GM23338 (cell line): ENCODE data around the gene ABCD3. TPM values are rescaled to one million over a fixed set of nuclear protein-coding genes. Genes with fewer than 3 reads are reported as not detected.

Experiments
- ATAC-seq: fragments of 200-7000 bp; cut with Tn5 transposase; 3 replicates; pipeline ENCODE4 v1.9.1; 2020
- DNase-seq: peaks from one replicate; pipeline ENCODE4 v3.0.0-alpha.2; 2015; ENCODE audit warnings: low spot score
- H2AFZ ChIP-seq: fragments of 200-600 bp; sonication (generic); 2 replicates; pipeline ENCODE4 v1.8.0; 2016; ENCODE audit warnings: antibody characterized with exemption, mild to moderate bottlenecking, moderate library complexity
- H3F3A ChIP-seq: fragments of 200-600 bp; sonication (generic); replicated peaks from 2 replicates; pipeline ENCODE4 v1.8.0; 2017; ENCODE audit warnings: antibody characterized with exemption, mixed run types, low read depth
- H3K27ac ChIP-seq: fragments of 200-600 bp; sonication (generic); 2 replicates; pipeline ENCODE4 v1.6.1; 2016; ENCODE audit warnings: low read depth
- H3K27me3 ChIP-seq: fragments of 200-600 bp; sonication (generic); 2 replicates; pipeline ENCODE4 v1.8.0; 2016; ENCODE audit warnings: mild to moderate bottlenecking, mixed run types, moderate library complexity; ENCODE audit not compliant: insufficient read depth
- H3K36me3 ChIP-seq: fragments of 200-600 bp; sonication (generic); 2 replicates; pipeline ENCODE4 v1.8.0; 2016; ENCODE audit warnings: mild to moderate bottlenecking; ENCODE audit not compliant: insufficient read depth
- H3K4me1 ChIP-seq: fragments of 200-600 bp; sonication (generic); 2 replicates; pipeline ENCODE4 v1.8.0; 2016; ENCODE audit warnings: mild to moderate bottlenecking, moderate library complexity; ENCODE audit not compliant: insufficient read depth
- H3K4me2 ChIP-seq: fragments of 200-600 bp; sonication (generic); 2 replicates; pipeline ENCODE4 v1.7.1; 2017; ENCODE audit warnings: mixed run types
- H3K4me3 ChIP-seq: fragments of 200-600 bp; sonication (generic); 2 replicates; pipeline ENCODE4 v1.6.1; 2016; ENCODE audit warnings: mixed run types
- H3K79me2 ChIP-seq: fragments of 200-600 bp; sonication (generic); replicated peaks from 2 replicates; pipeline ENCODE4 v1.8.0; 2017; ENCODE audit warnings: mild to moderate bottlenecking; ENCODE audit not compliant: insufficient read depth
- H3K9me2 ChIP-seq: fragments of 200-600 bp; sonication (generic); 2 replicates; pipeline ENCODE4 v1.8.0; 2017; ENCODE audit not compliant: insufficient read depth
- H4K20me1 ChIP-seq: fragments of 200-600 bp; sonication (generic); replicated peaks from 2 replicates; pipeline ENCODE4 v1.8.0; 2017; ENCODE audit warnings: mild to moderate bottlenecking; ENCODE audit not compliant: insufficient read depth
- H3K27ac Mint-ChIP-seq: 2 replicates; pipeline ENCODE4 v1.8.0; 2020; ENCODE audit warnings: inconsistent platforms, mild to moderate bottlenecking, moderate library complexity, mixed read lengths
- H3K27me3 Mint-ChIP-seq: 3 replicates; pipeline ENCODE4 v1.8.0; 2022; ENCODE audit warnings: low read depth, mild to moderate bottlenecking, moderate library complexity, mixed read lengths, inconsistent platforms; ENCODE audit not compliant: insufficient read depth, poor library complexity
- H3K36me3 Mint-ChIP-seq: 3 replicates; pipeline ENCODE4 v1.8.0; 2021; ENCODE audit warnings: low read depth, mild to moderate bottlenecking, inconsistent platforms, moderate library complexity, mixed read lengths
- H3K4me1 Mint-ChIP-seq: 3 replicates; pipeline ENCODE4 v1.8.0; 2020; ENCODE audit warnings: mild to moderate bottlenecking, inconsistent platforms, mixed read lengths
- H3K4me3 Mint-ChIP-seq: 3 replicates; pipeline ENCODE4 v1.8.0; 2021; ENCODE audit warnings: moderate library complexity, mild to moderate bottlenecking, inconsistent platforms, mixed read lengths
- H3K9me3 Mint-ChIP-seq: 3 replicates; pipeline ENCODE4 v1.8.0; 2020; ENCODE audit warnings: moderate library complexity, mild to moderate bottlenecking, inconsistent platforms, mixed read lengths
- EZH2 ChIP-seq: fragments of 200-600 bp; sonication (generic); IDR thresholded peaks from one replicate; pipeline ENCODE4 v1.8.0; 2017; ENCODE audit warnings: antibody characterized with exemption, mild to moderate bottlenecking, low read depth; ENCODE audit not compliant: unreplicated experiment
- EZH2phosphoT487 ChIP-seq: fragments of 200-600 bp; sonication (generic); IDR thresholded peaks from one replicate; pipeline ENCODE4 v1.8.1; 2018; ENCODE audit warnings: antibody characterized with exemption; ENCODE audit not compliant: unreplicated experiment
- NANOG ChIP-seq: IDR thresholded peaks from 2 replicates; pipeline ENCODE4 v1.6.1; 2016; ENCODE audit warnings: antibody characterized with exemption, borderline replicate concordance
- STAT1 ChIP-seq: IDR thresholded peaks from one replicate; pipeline ENCODE4 v1.6.1; 2016; ENCODE audit warnings: antibody characterized with exemption; ENCODE audit not compliant: unreplicated experiment
- ZNF114 ChIP-seq: fragments of 250-450 bp; sonication (Bioruptor Pico); IDR thresholded peaks from 2 replicates; pipeline ENCODE4 v1.5.0; 2020; ENCODE audit warnings: mild to moderate bottlenecking, moderate library complexity
- ZNF331 ChIP-seq: fragments of 250-450 bp; sonication (Bioruptor Pico); IDR thresholded peaks from 2 replicates; pipeline ENCODE4 v1.5.0; 2020; ENCODE audit warnings: low read depth, mild to moderate bottlenecking, moderate library complexity
- polyA plus RNA-seq: library from polyadenylated mRNA; unstranded; fragments of >200 nt; fragmentation: Nextera tagmentation; extraction: Ambion mirVana; gene quantifications from 2 replicates; pipeline ENCODE4 v1.2.1, GENCODE V29; 2016
- total RNA-seq: library from RNA; depleted of rRNA; stranded (reverse); fragments of >200 nt; shearing (Covaris generic); gene quantifications from 2 replicates; pipeline ENCODE4 v1.2.3, GENCODE V29; 2014
- TF ChIP-seq, protein P1 (sequence below): fragments of 250-450 bp; sonication (Bioruptor Pico); IDR thresholded peaks from 2 replicates; pipeline ENCODE4 v1.5.0; 2020; ENCODE audit warnings: mild to moderate bottlenecking, moderate library complexity
- TF ChIP-seq, protein P2 (sequence below): IDR thresholded peaks from one replicate; pipeline ENCODE4 v1.6.1; 2018; ENCODE audit warnings: antibody characterized with exemption; ENCODE audit not compliant: unreplicated experiment
- TF ChIP-seq, protein P3 (sequence below), 2 experiments: fragments of 200-600 bp in 1 of 2; sonication (generic) in 1 of 2; conservative IDR thresholded peaks; 2 replicates each; pipeline versions ENCODE4 v1.5.1 to v1.6.1; 2016 to 2017; ENCODE audit warnings: antibody characterized with exemption in 2 of 2, low read depth in 2 of 2, mild to moderate bottlenecking in 2 of 2, moderate library complexity in 1 of 2
- TF ChIP-seq, protein P4 (sequence below): IDR thresholded peaks from 2 replicates; pipeline ENCODE4 v1.6.1; 2016; ENCODE audit warnings: antibody characterized with exemption

The ABCD3 gene
- total and polyA plus RNA-seq, 2 experiments from 2014 or later: 12.3 to 24.0 TPM

DNA sequence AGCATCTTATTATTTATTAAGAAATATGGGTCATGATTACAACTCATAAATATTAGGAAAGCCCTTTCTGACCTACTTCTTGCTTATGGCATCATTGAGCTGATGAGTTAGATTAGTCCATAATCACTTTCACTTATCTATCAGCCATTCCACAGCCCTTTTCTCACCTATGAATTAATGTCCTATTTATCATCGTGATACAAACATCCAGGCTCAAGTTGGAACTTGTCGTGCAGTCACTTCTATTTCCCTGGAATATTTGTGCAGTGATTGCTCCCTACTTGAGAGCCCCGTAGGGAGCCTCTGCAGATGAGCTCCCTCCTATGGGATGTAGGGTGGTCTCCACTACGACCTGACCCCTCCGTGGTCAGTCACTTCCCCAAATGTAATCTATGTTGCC, 131.5 kb downstream of the ABCD3 start:
- no peaks in the 10 kb centered on the region for H3K36me3 Mint-ChIP-seq
- DNase-seq (no peak), ATAC-seq (no peak)
- H3K9me3 Mint-ChIP-seq: no peaks in the 10 kb centered on the region
- H3K27ac Mint-ChIP-seq: no peak overlapping the region
- Histone ChIP-seq H3K9me2 (no peaks in the 10 kb centered on the region), H3K4me2 (no peak overlapping the region), H2AFZ (no peak overlapping the region), H3K4me1 (peaks cover 26% of the 10 kb centered on the region), H3K27ac (no peak overlapping the region), H4K20me1 (no peaks in the 10 kb centered on the region), H3F3A (no peaks in the 10 kb centered on the region), H3K79me2 (no peaks in the 10 kb centered on the region), H3K4me3 (no peak overlapping the region), H3K27me3 (no peaks in the 10 kb centered on the region), H3K36me3 (no peaks in the 10 kb centered on the region)
- no peak overlapping the region for H3K4me3 Mint-ChIP-seq
- H3K4me1 Mint-ChIP-seq: peaks cover 36% of the 10 kb centered on the region
- no peak for TF ChIP-seq ZNF114 (CRISPR knock-in tag)
- TF ChIP-seq NANOG: no peak
- no peaks in the 10 kb centered on the region for H3K27me3 Mint-ChIP-seq

DNA sequence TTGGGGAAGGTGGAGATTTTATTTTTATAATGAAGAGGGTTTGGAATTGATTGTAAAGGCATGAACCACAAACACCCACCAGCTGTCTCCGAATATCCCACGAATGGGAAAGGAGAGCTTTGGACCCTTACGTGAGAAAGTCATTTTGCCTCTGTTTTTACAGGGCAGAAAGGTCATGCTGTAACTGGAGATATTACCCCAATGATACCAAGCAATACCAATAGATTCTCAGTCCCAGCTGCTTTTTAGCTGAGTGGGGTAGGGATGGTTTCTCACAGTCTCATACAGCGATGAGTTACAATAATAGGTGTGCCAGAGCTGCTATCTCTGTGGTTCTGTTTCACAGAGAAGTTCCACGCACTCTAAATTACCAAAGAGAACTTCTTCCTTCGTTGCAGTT, 132.2 kb downstream of the ABCD3 start:
- Mint-ChIP-seq H3K36me3 (no peaks in the 10 kb centered on the region), H3K9me3 (no peaks in the 10 kb centered on the region), H3K27me3 (no peaks in the 10 kb centered on the region), H3K27ac (no peak overlapping the region), H3K4me3 (no peak overlapping the region), H3K4me1 (peaks cover 42% of the 10 kb centered on the region)
- Histone ChIP-seq H3K9me2 (no peaks in the 10 kb centered on the region), H2AFZ (0 out of 2 replicates have a peak overlapping the region, but pooled peaks have one; percentile 57), H3K27ac (no peak overlapping the region), H4K20me1 (no peaks in the 10 kb centered on the region), H3K79me2 (no peaks in the 10 kb centered on the region), H3K4me3 (no peak overlapping the region), H3K27me3 (no peaks in the 10 kb centered on the region), H3F3A (no peaks in the 10 kb centered on the region), H3K4me1 (peaks cover 26% of the 10 kb centered on the region), H3K36me3 (no peaks in the 10 kb centered on the region), H3K4me2 (no peak overlapping the region)
- DNase-seq: no peak
- no peak for ATAC-seq
- TF ChIP-seq, protein P1, sequence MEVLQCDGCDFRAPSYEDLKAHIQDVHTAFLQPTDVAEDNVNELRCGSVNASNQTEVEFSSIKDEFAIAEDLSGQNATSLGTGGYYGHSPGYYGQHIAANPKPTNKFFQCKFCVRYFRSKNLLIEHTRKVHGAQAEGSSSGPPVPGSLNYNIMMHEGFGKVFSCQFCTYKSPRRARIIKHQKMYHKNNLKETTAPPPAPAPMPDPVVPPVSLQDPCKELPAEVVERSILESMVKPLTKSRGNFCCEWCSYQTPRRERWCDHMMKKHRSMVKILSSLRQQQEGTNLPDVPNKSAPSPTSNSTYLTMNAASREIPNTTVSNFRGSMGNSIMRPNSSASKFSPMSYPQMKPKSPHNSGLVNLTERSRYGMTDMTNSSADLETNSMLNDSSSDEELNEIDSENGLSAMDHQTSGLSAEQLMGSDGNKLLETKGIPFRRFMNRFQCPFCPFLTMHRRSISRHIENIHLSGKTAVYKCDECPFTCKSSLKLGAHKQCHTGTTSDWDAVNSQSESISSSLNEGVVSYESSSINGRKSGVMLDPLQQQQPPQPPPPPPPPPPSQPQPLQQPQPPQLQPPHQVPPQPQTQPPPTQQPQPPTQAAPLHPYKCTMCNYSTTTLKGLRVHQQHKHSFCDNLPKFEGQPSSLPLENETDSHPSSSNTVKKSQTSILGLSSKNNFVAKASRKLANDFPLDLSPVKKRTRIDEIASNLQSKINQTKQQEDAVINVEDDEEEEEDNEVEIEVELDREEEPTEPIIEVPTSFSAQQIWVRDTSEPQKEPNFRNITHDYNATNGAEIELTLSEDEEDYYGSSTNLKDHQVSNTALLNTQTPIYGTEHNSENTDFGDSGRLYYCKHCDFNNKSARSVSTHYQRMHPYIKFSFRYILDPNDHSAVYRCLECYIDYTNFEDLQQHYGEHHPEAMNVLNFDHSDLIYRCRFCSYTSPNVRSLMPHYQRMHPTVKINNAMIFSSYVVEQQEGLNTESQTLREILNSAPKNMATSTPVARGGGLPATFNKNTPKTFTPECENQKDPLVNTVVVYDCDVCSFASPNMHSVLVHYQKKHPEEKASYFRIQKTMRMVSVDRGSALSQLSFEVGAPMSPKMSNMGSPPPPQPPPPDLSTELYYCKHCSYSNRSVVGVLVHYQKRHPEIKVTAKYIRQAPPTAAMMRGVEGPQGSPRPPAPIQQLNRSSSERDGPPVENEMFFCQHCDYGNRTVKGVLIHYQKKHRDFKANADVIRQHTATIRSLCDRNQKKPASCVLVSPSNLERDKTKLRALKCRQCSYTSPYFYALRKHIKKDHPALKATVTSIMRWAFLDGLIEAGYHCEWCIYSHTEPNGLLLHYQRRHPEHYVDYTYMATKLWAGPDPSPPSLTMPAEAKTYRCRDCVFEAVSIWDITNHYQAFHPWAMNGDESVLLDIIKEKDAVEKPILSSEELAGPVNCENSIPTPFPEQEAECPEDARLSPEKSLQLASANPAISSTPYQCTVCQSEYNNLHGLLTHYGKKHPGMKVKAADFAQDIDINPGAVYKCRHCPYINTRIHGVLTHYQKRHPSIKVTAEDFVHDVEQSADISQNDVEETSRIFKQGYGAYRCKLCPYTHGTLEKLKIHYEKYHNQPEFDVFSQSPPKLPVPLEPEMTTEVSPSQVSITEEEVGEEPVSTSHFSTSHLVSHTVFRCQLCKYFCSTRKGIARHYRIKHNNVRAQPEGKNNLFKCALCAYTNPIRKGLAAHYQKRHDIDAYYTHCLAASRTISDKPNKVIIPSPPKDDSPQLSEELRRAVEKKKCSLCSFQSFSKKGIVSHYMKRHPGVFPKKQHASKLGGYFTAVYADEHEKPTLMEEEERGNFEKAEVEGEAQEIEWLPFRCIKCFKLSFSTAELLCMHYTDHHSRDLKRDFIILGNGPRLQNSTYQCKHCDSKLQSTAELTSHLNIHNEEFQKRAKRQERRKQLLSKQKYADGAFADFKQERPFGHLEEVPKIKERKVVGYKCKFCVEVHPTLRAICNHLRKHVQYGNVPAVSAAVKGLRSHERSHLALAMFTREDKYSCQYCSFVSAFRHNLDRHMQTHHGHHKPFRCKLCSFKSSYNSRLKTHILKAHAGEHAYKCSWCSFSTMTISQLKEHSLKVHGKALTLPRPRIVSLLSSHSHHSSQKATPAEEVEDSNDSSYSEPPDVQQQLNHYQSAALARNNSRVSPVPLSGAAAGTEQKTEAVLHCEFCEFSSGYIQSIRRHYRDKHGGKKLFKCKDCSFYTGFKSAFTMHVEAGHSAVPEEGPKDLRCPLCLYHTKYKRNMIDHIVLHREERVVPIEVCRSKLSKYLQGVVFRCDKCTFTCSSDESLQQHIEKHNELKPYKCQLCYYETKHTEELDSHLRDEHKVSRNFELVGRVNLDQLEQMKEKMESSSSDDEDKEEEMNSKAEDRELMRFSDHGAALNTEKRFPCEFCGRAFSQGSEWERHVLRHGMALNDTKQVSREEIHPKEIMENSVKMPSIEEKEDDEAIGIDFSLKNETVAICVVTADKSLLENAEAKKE (CRISPR knock-in tag): no peak
- TF ChIP-seq, protein P2, sequence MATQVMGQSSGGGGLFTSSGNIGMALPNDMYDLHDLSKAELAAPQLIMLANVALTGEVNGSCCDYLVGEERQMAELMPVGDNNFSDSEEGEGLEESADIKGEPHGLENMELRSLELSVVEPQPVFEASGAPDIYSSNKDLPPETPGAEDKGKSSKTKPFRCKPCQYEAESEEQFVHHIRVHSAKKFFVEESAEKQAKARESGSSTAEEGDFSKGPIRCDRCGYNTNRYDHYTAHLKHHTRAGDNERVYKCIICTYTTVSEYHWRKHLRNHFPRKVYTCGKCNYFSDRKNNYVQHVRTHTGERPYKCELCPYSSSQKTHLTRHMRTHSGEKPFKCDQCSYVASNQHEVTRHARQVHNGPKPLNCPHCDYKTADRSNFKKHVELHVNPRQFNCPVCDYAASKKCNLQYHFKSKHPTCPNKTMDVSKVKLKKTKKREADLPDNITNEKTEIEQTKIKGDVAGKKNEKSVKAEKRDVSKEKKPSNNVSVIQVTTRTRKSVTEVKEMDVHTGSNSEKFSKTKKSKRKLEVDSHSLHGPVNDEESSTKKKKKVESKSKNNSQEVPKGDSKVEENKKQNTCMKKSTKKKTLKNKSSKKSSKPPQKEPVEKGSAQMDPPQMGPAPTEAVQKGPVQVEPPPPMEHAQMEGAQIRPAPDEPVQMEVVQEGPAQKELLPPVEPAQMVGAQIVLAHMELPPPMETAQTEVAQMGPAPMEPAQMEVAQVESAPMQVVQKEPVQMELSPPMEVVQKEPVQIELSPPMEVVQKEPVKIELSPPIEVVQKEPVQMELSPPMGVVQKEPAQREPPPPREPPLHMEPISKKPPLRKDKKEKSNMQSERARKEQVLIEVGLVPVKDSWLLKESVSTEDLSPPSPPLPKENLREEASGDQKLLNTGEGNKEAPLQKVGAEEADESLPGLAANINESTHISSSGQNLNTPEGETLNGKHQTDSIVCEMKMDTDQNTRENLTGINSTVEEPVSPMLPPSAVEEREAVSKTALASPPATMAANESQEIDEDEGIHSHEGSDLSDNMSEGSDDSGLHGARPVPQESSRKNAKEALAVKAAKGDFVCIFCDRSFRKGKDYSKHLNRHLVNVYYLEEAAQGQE: no peak
- TF ChIP-seq, protein P3, sequence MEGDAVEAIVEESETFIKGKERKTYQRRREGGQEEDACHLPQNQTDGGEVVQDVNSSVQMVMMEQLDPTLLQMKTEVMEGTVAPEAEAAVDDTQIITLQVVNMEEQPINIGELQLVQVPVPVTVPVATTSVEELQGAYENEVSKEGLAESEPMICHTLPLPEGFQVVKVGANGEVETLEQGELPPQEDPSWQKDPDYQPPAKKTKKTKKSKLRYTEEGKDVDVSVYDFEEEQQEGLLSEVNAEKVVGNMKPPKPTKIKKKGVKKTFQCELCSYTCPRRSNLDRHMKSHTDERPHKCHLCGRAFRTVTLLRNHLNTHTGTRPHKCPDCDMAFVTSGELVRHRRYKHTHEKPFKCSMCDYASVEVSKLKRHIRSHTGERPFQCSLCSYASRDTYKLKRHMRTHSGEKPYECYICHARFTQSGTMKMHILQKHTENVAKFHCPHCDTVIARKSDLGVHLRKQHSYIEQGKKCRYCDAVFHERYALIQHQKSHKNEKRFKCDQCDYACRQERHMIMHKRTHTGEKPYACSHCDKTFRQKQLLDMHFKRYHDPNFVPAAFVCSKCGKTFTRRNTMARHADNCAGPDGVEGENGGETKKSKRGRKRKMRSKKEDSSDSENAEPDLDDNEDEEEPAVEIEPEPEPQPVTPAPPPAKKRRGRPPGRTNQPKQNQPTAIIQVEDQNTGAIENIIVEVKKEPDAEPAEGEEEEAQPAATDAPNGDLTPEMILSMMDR (conservative IDR thresholded peaks at IDR 0.05; ENCODE audit: low read depth in 2 of 2): no peak
- TF ChIP-seq NANOG: no peak
- TF ChIP-seq EZH2: no peak
- TF ChIP-seq STAT1: no peak
- TF ChIP-seq ZNF114 (CRISPR knock-in tag): no peak
- TF ChIP-seq ZNF331 (CRISPR knock-in tag): no peak
- no peak for TF ChIP-seq EZH2phosphoT487
- TF ChIP-seq, protein P4, sequence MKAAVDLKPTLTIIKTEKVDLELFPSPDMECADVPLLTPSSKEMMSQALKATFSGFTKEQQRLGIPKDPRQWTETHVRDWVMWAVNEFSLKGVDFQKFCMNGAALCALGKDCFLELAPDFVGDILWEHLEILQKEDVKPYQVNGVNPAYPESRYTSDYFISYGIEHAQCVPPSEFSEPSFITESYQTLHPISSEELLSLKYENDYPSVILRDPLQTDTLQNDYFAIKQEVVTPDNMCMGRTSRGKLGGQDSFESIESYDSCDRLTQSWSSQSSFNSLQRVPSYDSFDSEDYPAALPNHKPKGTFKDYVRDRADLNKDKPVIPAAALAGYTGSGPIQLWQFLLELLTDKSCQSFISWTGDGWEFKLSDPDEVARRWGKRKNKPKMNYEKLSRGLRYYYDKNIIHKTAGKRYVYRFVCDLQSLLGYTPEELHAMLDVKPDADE: no peak
